H1 (cell line): ENCODE data around the gene AP5M1. TPM values are rescaled to one million over a fixed set of nuclear protein-coding genes. Genes with fewer than 3 reads are reported as not detected.

ENCODE experiments used
- CTCF ChIA-PET: fragments of 300-600 bp; sonication (Branson Sonifier 250); formaldehyde crosslinking; loops from one replicate; lab custom pipeline; 2021; ENCODE audit not compliant: partially characterized antibody; lab: Charles Lee
- POLR2A ChIA-PET: fragments of 300-600 bp; sonication (Branson Sonifier 250); formaldehyde crosslinking; loops from one replicate; lab custom pipeline; 2021; ENCODE audit warnings: inconsistent platforms; ENCODE audit not compliant: partially characterized antibody; lab: Charles Lee
- DNase-seq, 2 experiments: peaks; one replicate each; pipeline versions ENCODE4 v3.0.0 to v3.0.0-alpha.2; 2010 to 2022; ENCODE audit warnings: low spot score in 2 of 2, low read depth in 1 of 2, mixed read lengths in 1 of 2
- FAIRE-seq: peaks from 2 replicates; lab custom pipeline; 2011; peaks lifted over from hg19 to GRCh38; lab: Jason Lieb, UNC
- H2AFZ ChIP-seq: 2 replicates; pipeline ENCODE4 v1.8.1; 2012; ENCODE audit warnings: low read length, inconsistent platforms
- H2AK5ac ChIP-seq: 2 replicates; pipeline ENCODE4 v1.6.1; 2013; ENCODE audit warnings: low read depth, low read length
- H2BK120ac ChIP-seq: replicated peaks from 2 replicates; pipeline ENCODE3; 2013; ENCODE audit warnings: low read depth, low read length, inconsistent platforms
- H2BK12ac ChIP-seq: 2 replicates; pipeline ENCODE4 v1.6.1; 2013; ENCODE audit warnings: low read depth, low read length
- H2BK15ac ChIP-seq: 2 replicates; pipeline ENCODE4 v1.6.1; 2013; ENCODE audit warnings: low read length
- H2BK20ac ChIP-seq: 2 replicates; pipeline ENCODE4 v1.6.1; 2013; ENCODE audit warnings: low read length
- H2BK5ac ChIP-seq: 2 replicates; pipeline ENCODE4 v1.6.1; 2013; ENCODE audit warnings: low read depth, low read length
- H3K14ac ChIP-seq: 2 replicates; pipeline ENCODE4 v1.6.1; 2013; ENCODE audit warnings: inconsistent platforms; ENCODE audit not compliant: insufficient read length
- H3K18ac ChIP-seq: 2 replicates; pipeline ENCODE4 v1.6.1; 2013; ENCODE audit warnings: low read length; ENCODE audit errors: extremely low read depth
- H3K23ac ChIP-seq: 2 replicates; pipeline ENCODE4 v1.6.1; 2013; ENCODE audit warnings: inconsistent platforms; ENCODE audit not compliant: insufficient read length
- H3K23me2 ChIP-seq: 2 replicates; pipeline ENCODE4 v1.6.1; 2013; ENCODE audit warnings: low read depth, low read length
- H3K27ac ChIP-seq: 2 replicates; pipeline ENCODE4 v1.6.1; 2011; ENCODE audit warnings: low read depth, low read length, inconsistent platforms
- H3K27me3 ChIP-seq, 4 experiments: replicated peaks in 1 of 4; 1 replicate in 1 of 4; 2 replicates in 3 of 4; pipeline versions ENCODE4 v1.6.1 to v1.8.1; 2011 to 2013; ENCODE audit warnings: low read length in 3 of 4, mild to moderate bottlenecking in 3 of 4, inconsistent platforms in 2 of 4, mixed read lengths in 2 of 4, moderate library complexity in 1 of 4; ENCODE audit not compliant: control insufficient read depth in 3 of 4, insufficient read depth in 3 of 4; ENCODE audit errors: extremely low read depth in 1 of 4
- H3K36me3 ChIP-seq, 4 experiments: 2 replicates each; pipeline versions ENCODE4 v1.6.1 to v1.8.1; 2011 to 2013; ENCODE audit warnings: mild to moderate bottlenecking in 4 of 4, low read length in 3 of 4, moderate library complexity in 2 of 4, control low read depth in 1 of 4, inconsistent platforms in 1 of 4; ENCODE audit not compliant: insufficient read depth in 4 of 4, control insufficient read depth in 2 of 4
- H3K4ac ChIP-seq: replicated peaks from 2 replicates; pipeline ENCODE3; 2013; ENCODE audit warnings: low read length, low read depth, mixed read lengths, inconsistent platforms; ENCODE audit not compliant: insufficient read length
- H3K4me1 ChIP-seq, 4 experiments: replicated peaks in 1 of 4; 1 replicate in 1 of 4; 2 replicates in 3 of 4; pipeline versions ENCODE4 v1.6.1 to v1.8.1; 2011 to 2013; ENCODE audit warnings: low read length in 3 of 4, inconsistent platforms in 2 of 4, mixed read lengths in 1 of 4; ENCODE audit not compliant: insufficient read depth in 4 of 4, control insufficient read depth in 3 of 4
- H3K4me2 ChIP-seq, 2 experiments: 2 replicates each; pipeline versions ENCODE4 v1.6.1 to v1.8.1; 2011 to 2013; ENCODE audit warnings: low read depth in 2 of 2, low read length in 2 of 2, control low read depth in 1 of 2, inconsistent platforms in 1 of 2, mild to moderate bottlenecking in 1 of 2; ENCODE audit not compliant: insufficient read depth in 1 of 2
- H3K4me3 ChIP-seq, 4 experiments: fragments of 200-600, 300-600 bp in 1 of 4; sonication (generic), shearing (Covaris generic), sonication (Bioruptor Twin) in 1 of 4; 2 replicates each; pipeline versions ENCODE4 v1.5.1 to v1.8.1; 2011 to 2016; ENCODE audit warnings: low read length in 4 of 4, low read depth in 3 of 4, control low read depth in 2 of 4, inconsistent platforms in 2 of 4, mild to moderate bottlenecking in 2 of 4, mixed read lengths in 1 of 4, moderate library complexity in 1 of 4; ENCODE audit not compliant: insufficient read depth in 2 of 4; ENCODE audit errors: extremely low read depth in 1 of 4
- H3K56ac ChIP-seq: replicated peaks from 2 replicates; pipeline ENCODE3; 2013; ENCODE audit warnings: low read depth, mild to moderate bottlenecking, mixed read lengths, low read length, inconsistent platforms; ENCODE audit not compliant: insufficient read length
- H3K79me1 ChIP-seq: 2 replicates; pipeline ENCODE4 v1.6.1; 2013; ENCODE audit warnings: low read depth, low read length, control low read depth
- H3K79me2 ChIP-seq, 2 experiments: 2 replicates each; pipeline versions ENCODE4 v1.6.1 to v1.8.1; 2012 to 2013; ENCODE audit warnings: low read length in 2 of 2, mild to moderate bottlenecking in 2 of 2, inconsistent platforms in 1 of 2; ENCODE audit not compliant: insufficient read depth in 2 of 2, control insufficient read depth in 1 of 2
- H3K9ac ChIP-seq, 4 experiments: replicated peaks in 1 of 4; 1 replicate in 1 of 4; 2 replicates in 3 of 4; pipeline versions ENCODE4 v1.6.1 to v1.8.1; 2011 to 2013; ENCODE audit warnings: low read depth in 3 of 4, low read length in 3 of 4, control low read depth in 2 of 4, mild to moderate bottlenecking in 2 of 4, moderate library complexity in 2 of 4, inconsistent platforms in 1 of 4; ENCODE audit errors: extremely low read depth in 1 of 4
- H3K9me3 ChIP-seq, 2 experiments: 2 replicates each; pipeline versions ENCODE4 v1.6.1 to v1.8.1; 2012 to 2013; ENCODE audit warnings: mild to moderate bottlenecking in 2 of 2, moderate library complexity in 2 of 2, control low read depth in 1 of 2, inconsistent platforms in 1 of 2, low read depth in 1 of 2, low read length in 1 of 2, mixed read lengths in 1 of 2; ENCODE audit not compliant: insufficient read depth in 2 of 2
- H4K20me1 ChIP-seq, 2 experiments: replicated peaks in 1 of 2; 2 replicates each; pipeline versions ENCODE3 to v1.8.1; 2011 to 2013; ENCODE audit warnings: inconsistent platforms in 2 of 2, low read length in 2 of 2, mild to moderate bottlenecking in 1 of 2; ENCODE audit not compliant: insufficient read depth in 2 of 2, control insufficient read depth in 1 of 2
- H4K5ac ChIP-seq: 2 replicates; pipeline ENCODE4 v1.6.1; 2013; ENCODE audit warnings: low read length, low read depth, mixed read lengths, inconsistent platforms; ENCODE audit not compliant: insufficient read length
- H4K8ac ChIP-seq: 2 replicates; pipeline ENCODE4 v1.8.0; 2013; ENCODE audit warnings: mild to moderate bottlenecking, moderate library complexity, low read length, inconsistent platforms; ENCODE audit not compliant: insufficient read depth; ENCODE audit errors: extremely low read depth
- H4K91ac ChIP-seq: replicated peaks from 2 replicates; pipeline ENCODE3; 2013; ENCODE audit warnings: low read length, mixed read lengths, inconsistent platforms; ENCODE audit not compliant: insufficient read length
- HDAC6 ChIP-seq: IDR thresholded peaks from one replicate; pipeline ENCODE4 v1.7.1; 2012; ENCODE audit warnings: low read depth, mild to moderate bottlenecking, inconsistent platforms, low read length, moderate library complexity
- JUN ChIP-seq: IDR thresholded peaks from 2 replicates; pipeline ENCODE4 v1.6.1; 2011; ENCODE audit warnings: low read depth, mild to moderate bottlenecking, improper control_type of control experiment, low read length
- POLR2A ChIP-seq, 2 experiments: IDR thresholded peaks; 1 replicate in 1 of 2; 2 replicates in 1 of 2; pipeline ENCODE4 v1.6.1; 2011; ENCODE audit warnings: low read depth in 2 of 2, low read length in 2 of 2, mild to moderate bottlenecking in 2 of 2; ENCODE audit errors: control extremely low read depth in 1 of 2
- SAP30 ChIP-seq: fragments of 300-600 bp; sonication (generic); IDR thresholded peaks from 2 replicates; pipeline ENCODE4 v1.7.1; 2012; ENCODE audit warnings: low read length, moderate library complexity, mild to moderate bottlenecking, inconsistent platforms; ENCODE audit not compliant: insufficient read depth, insufficient replicate concordance
- SIN3A ChIP-seq, 2 experiments: IDR thresholded peaks in 1 of 2; conservative IDR thresholded peaks in 1 of 2; 2 replicates each; pipeline ENCODE4 v1.6.1; 2011 to 2012; ENCODE audit warnings: low read length in 2 of 2, improper control_type of control experiment in 1 of 2, low read depth in 1 of 2, mild to moderate bottlenecking in 1 of 2
- WGBS, 2 experiments: shearing (Covaris generic) in 1 of 2; methylation state at CpG; one replicate each; pipeline versions ENCODE4 v1.1.6 to v1.1.7; 2013 to 2015; ENCODE audit warnings: low lambda C conversion rate in 2 of 2, mixed read lengths in 2 of 2, inconsistent platforms in 1 of 2, low coverage in 1 of 2, missing lambda C conversion rate in 1 of 2; ENCODE audit not compliant: insufficient replicate concordance in 2 of 2, insufficient coverage in 1 of 2, insufficient read length in 1 of 2; ENCODE audit errors: extremely low coverage in 1 of 2, missing lambda C conversion rate in 1 of 2; 5-methylcytosine and 5-hydroxymethylcytosine counted together
- polyA plus RNA-seq, 7 experiments: library from polyadenylated mRNA; depleted of rRNA in 3 of 7; stranded (reverse) in 5 of 7; unstranded in 2 of 7; fragments of >200 nt in 5 of 7; fragments of 200-250 nt in 2 of 7; gene quantifications; 1 replicate in 5 of 7; 2 replicates in 1 of 7; 4 replicates in 1 of 7; pipeline versions ENCODE4 v1.2.1 to v1.2.3, GENCODE V29; 2011 to 2013; ENCODE audit warnings: missing spikeins in 2 of 7, mixed read lengths in 2 of 7
- total RNA-seq: library from RNA; stranded (reverse); fragmentation: NEBNext Ultra II Directional; extraction: Animal tissue kit (Norgen Biotek cat#: 25700); gene quantifications from 2 replicates; pipeline ENCODE4 v1.2.1, GENCODE V29; 2021

The AP5M1 gene
- total and polyA plus RNA-seq, 2 of the 8 experiments (the other 6 are each of a cell fraction or from before 2014, with no cell fraction given), result 20.9 to 51.9 TPM

- no peak overlapping the region for H3K4me2 ChIP-seq
- H3K27me3 ChIP-seq, result no peaks in the 10 kb centered on the region
- H3K4ac ChIP-seq, result no peak overlapping the region
- H4K8ac ChIP-seq, result no peak overlapping the region
- no peak overlapping the region for H2BK15ac ChIP-seq
- no peaks in the 10 kb centered on the region for H3K79me1 ChIP-seq
- DNase-seq, result no peak
- no peaks in the 10 kb centered on the region for H3K23me2 ChIP-seq
- H3K36me3 ChIP-seq, result no peaks in the 10 kb centered on the region
- FAIRE-seq, result no peak
- POLR2A ChIA-PET, result interaction anchor here (1.5 kb wide), 1 partner anchor 12 kb away, joined by 4 read pairs; no protein-coding TSS in a partner anchor
- H3K4me1 ChIP-seq, result no peaks in the 10 kb centered on the region
- no peaks in the 10 kb centered on the region for H4K20me1 ChIP-seq
- no peaks in the 10 kb centered on the region for H3K79me2 ChIP-seq
- no peak overlapping the region for H2BK120ac ChIP-seq
- H3K9ac ChIP-seq, result no peak overlapping the region
- no peak overlapping the region for H2AK5ac ChIP-seq
- CTCF ChIA-PET, result no interaction called here
- H2BK12ac ChIP-seq, result no peak overlapping the region
- H3K9me3 ChIP-seq, result no peaks in the 10 kb centered on the region
- no peak overlapping the region for H4K91ac ChIP-seq
- H3K23ac ChIP-seq, result no peak overlapping the region
- H3K14ac ChIP-seq, result no peak overlapping the region
- no peak overlapping the region for H2BK5ac ChIP-seq
- no peak overlapping the region for H3K27ac ChIP-seq
- H2AFZ ChIP-seq, result no peak overlapping the region
- H3K4me3 ChIP-seq, result no peak overlapping the region
- H2BK20ac ChIP-seq, result no peak overlapping the region
- 87% methylated on average over 4 of the region's 4 CpGs; no CpG with 5 or more reads in 1 of the 2 experiments for WGBS, 2 experiments
- no peak overlapping the region for H3K56ac ChIP-seq
- H3K18ac ChIP-seq, result no peak overlapping the region
- H4K5ac ChIP-seq, result no peak overlapping the region
- TF ChIP-seq SIN3A (conservative IDR thresholded peaks at IDR 0.05 in 1 of 2, IDR thresholded peaks at IDR 0.05 in 1 of 2; ENCODE audit: low read depth in 1 of 2, low read length in 2 of 2) (no peak), JUN (no peak), POLR2A (IDR thresholded peaks at IDR 0.05; ENCODE audit: control extremely low read depth in 1 of 2, low read depth in 2 of 2, low read length in 2 of 2) (no peak), SAP30 (no peak), HDAC6 (no peak)
These were observed 29.1 kb downstream of the AP5M1 start for GRCh38 chr14:57297852-57298251.
